GM19193 (cell line): ENCODE data around the gene MYDGF.

Experiments used
- POLR2A ChIP-seq: IDR thresholded peaks from 4 replicates; pipeline ENCODE4 v1.6.1; 2011; ENCODE audit not compliant: insufficient read depth, insufficient read length; ENCODE audit errors: extremely low read depth

Gene MYDGF

GRCh38 chr19:4705413-4706131, 35.4 kb upstream of the MYDGF start:
- no peak for TF ChIP-seq POLR2A

GRCh38 chr19:4704317-4704673, 34.2 kb upstream of the MYDGF start:
- no peak for TF ChIP-seq POLR2A

- TF ChIP-seq POLR2A: no peak
Measured at GRCh38 chr19:4703671-4704316, 33.7 kb upstream of the MYDGF start.

- no peak for TF ChIP-seq POLR2A
Measured at GRCh38 chr19:4702764-4703163, 32.6 kb upstream of the MYDGF start.

GRCh38 chr19:4701557-4701956, 31.4 kb upstream of the MYDGF start:
- TF ChIP-seq POLR2A: no peak

GRCh38 chr19:4700693-4700970, 30.5 kb upstream of the MYDGF start:
- TF ChIP-seq POLR2A: no peak

GRCh38 chr19:4699826-4700692, 29.9 kb upstream of the MYDGF start:
- no peak for TF ChIP-seq POLR2A

- no peak for TF ChIP-seq POLR2A
Measured at GRCh38 chr19:4697304-4697703, 27.2 kb upstream of the MYDGF start.

- TF ChIP-seq POLR2A: no peak
Measured at GRCh38 chr19:4695224-4695731, 25.1 kb upstream of the MYDGF start.

GRCh38 chr19:4694211-4694987, 24.3 kb upstream of the MYDGF start:
- TF ChIP-seq POLR2A: no peak

GRCh38 chr19:4693471-4694121, 23.5 kb upstream of the MYDGF start:
- TF ChIP-seq POLR2A: no peak

GRCh38 chr19:4693078-4693350, 22.9 kb upstream of the MYDGF start:
- TF ChIP-seq POLR2A: no peak

- TF ChIP-seq POLR2A: no peak
Measured at GRCh38 chr19:4692251-4693077, 22.3 kb upstream of the MYDGF start.

- no peak for TF ChIP-seq POLR2A
Measured at GRCh38 chr19:4691373-4691772, 21.2 kb upstream of the MYDGF start.
